Smooth muscle cell of the brain vasculature (primary cell): ENCODE measurements around the gene RPL23.

ENCODE experiments used
- DNase-seq: peaks from one replicate; pipeline ENCODE4 v3.0.0-alpha.2; 2012; ENCODE audit warnings: low read depth, low spot score

The RPL23 gene

DNA sequence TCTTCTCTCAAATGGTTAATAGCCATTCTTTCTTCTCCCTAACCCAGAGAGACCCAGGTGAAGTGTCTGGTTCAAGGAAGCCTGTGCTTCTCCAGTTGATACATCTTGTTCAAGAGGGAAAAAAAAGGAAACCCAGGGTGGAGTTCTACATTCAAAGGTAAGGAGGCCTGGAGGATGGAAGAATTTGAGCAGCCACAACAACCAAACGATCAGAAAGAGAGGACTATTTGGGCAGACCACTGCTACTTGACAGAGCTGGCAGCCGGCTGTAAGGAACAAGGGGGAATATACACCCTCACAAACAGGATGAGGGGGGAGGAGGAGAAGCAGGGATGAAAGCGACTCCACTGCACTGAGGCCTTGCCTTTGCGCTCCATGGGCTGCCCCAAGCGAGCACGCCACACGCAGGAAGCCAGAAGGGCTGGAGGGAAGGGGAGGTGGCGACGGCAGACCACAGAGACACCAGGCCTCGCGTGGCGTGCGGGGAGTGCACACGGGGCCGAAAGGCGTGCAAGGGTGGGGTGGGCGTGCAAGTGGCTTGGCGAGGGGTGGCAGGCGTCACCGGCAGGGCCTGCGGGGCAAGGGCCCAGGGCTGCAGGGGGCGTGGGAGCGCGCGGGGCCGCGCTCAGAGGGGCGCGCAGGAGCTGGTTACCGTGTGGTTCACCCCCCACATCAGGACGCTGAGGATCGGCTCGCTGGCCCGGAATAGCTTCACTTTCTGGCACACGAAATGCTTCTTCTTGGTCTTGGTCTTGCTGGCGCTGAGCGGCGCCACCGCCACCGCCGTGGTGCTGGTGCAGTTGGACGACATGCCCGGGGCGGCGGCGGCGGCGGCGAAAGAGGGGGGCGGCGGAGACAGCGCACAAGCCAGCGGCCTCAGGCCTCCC lies 54.7 kb downstream of the RPL23 start:
- DNase-seq: no peak
